ENCODE measurements around the gene SIX3. TPM values are rescaled to one million over a fixed set of nuclear protein-coding genes. Genes with fewer than 3 reads are reported as not detected.

SIX3 gene
- total RNA-seq: not detected
- long read RNA-seq: 0 reads

- DNase-seq: no peak
- peak; percentile 33 for ATAC-seq
- H3K4me1 ChIP-seq: peaks cover 35% of the 10 kb centered on the region
- H3K36me3 ChIP-seq: no peaks in the 10 kb centered on the region
- peaks cover 92% of the 10 kb centered on the region for H3K27me3 ChIP-seq
- H3K9me3 ChIP-seq: no peaks in the 10 kb centered on the region
- TF ChIP-seq CTCF (IDR thresholded peaks at IDR 0.05): no peak
- intact Hi-C loops (cut with DNase I): no loop called here
- H3K4me3 ChIP-seq: peak within 1 kb of the TSS; percentile 36
- no peak within 1 kb of the TSS for H3K27ac ChIP-seq
These were observed at the start of gene SIX3 for GRCh38 chr2:44941551-44942234. Gene SIX3 (plus strand): TSS chr2:44941702. CDS start chr2:44942105, 403 bp downstream.

- TF ChIP-seq CTCF (IDR thresholded peaks at IDR 0.05): no peak
- DNase-seq: no peak
- Histone ChIP-seq H3K4me1 (no peaks in the 10 kb centered on the region), H3K36me3 (no peaks in the 10 kb centered on the region), H3K27ac (no peak overlapping the region), H3K4me3 (no peak overlapping the region), H3K27me3 (peaks cover 4% of the 10 kb centered on the region), H3K9me3 (no peaks in the 10 kb centered on the region)
- ATAC-seq: no peak
- intact Hi-C loops (cut with DNase I): no loop called here
These were observed 47.4 kb upstream of the SIX3 start for GRCh38 chr2:44894058-44894457.

GRCh38 chr2:44895061-44895460, 46.4 kb upstream of the SIX3 start:
- no peaks in the 10 kb centered on the region for H3K9me3 ChIP-seq
- no peak for TF ChIP-seq CTCF (IDR thresholded peaks at IDR 0.05)
- ATAC-seq (no peak), DNase-seq (no peak)
- H3K4me1 ChIP-seq: no peaks in the 10 kb centered on the region
- H3K27me3 ChIP-seq: peaks cover 4% of the 10 kb centered on the region
- no peaks in the 10 kb centered on the region for H3K36me3 ChIP-seq
- intact Hi-C loops (cut with DNase I): no loop called here
- no peak overlapping the region for H3K4me3 ChIP-seq
- H3K27ac ChIP-seq: no peak overlapping the region

GRCh38 chr2:44897406-44897805, 44.1 kb upstream of the SIX3 start:
- H3K27ac ChIP-seq: no peak overlapping the region
- ATAC-seq (no peak), DNase-seq (no peak)
- no peaks in the 10 kb centered on the region for H3K36me3 ChIP-seq
- TF ChIP-seq CTCF (IDR thresholded peaks at IDR 0.05): no peak
- no peaks in the 10 kb centered on the region for H3K4me1 ChIP-seq
- peaks cover 4% of the 10 kb centered on the region for H3K27me3 ChIP-seq
- intact Hi-C loops (cut with DNase I): no loop called here
- H3K9me3 ChIP-seq: no peaks in the 10 kb centered on the region
- no peak overlapping the region for H3K4me3 ChIP-seq

- H3K27me3 ChIP-seq: peaks cover 28% of the 10 kb centered on the region
- no peak overlapping the region for H3K4me3 ChIP-seq
- DNase-seq (no peak), ATAC-seq (no peak)
- no peaks in the 10 kb centered on the region for H3K9me3 ChIP-seq
- no peak overlapping the region for H3K27ac ChIP-seq
- no peaks in the 10 kb centered on the region for H3K4me1 ChIP-seq
- no peak for TF ChIP-seq CTCF (IDR thresholded peaks at IDR 0.05)
- intact Hi-C loops (cut with DNase I): no loop called here
- H3K36me3 ChIP-seq: no peaks in the 10 kb centered on the region
These were observed 39.0 kb upstream of the SIX3 start for GRCh38 chr2:44902217-44903137.

All from upper lobe of right lung (tissue), 1 donor.